IMR-90 (cell line): ENCODE results near the gene OXNAD1.

ENCODE experiments used
- BHLHE40 ChIP-seq: fragments of 150-350 bp; IDR thresholded peaks from 2 replicates; pipeline ENCODE4 v1.6.1; 2016; ENCODE audit warnings: mild to moderate bottlenecking, low read depth, low read length
- CEBPB ChIP-seq: IDR thresholded peaks from 2 replicates; pipeline ENCODE4 v1.6.1; 2012; ENCODE audit warnings: low read depth, low read length, improper control_type of control experiment
- CTCF ChIP-seq: conservative IDR thresholded peaks from 2 replicates; pipeline ENCODE4 v1.5.1; 2012; ENCODE audit warnings: mild to moderate bottlenecking, low read depth, low read length, improper control_type of control experiment
- ELK1 ChIP-seq: fragments of 150-350 bp; IDR thresholded peaks from 2 replicates; pipeline ENCODE4 v1.6.1; 2016; ENCODE audit warnings: low read depth, mild to moderate bottlenecking, low read length, moderate library complexity, borderline replicate concordance
- MAZ ChIP-seq: IDR thresholded peaks from 2 replicates; pipeline ENCODE4 v1.6.1; 2012; ENCODE audit warnings: low read depth, mild to moderate bottlenecking, low read length, improper control_type of control experiment, moderate library complexity, borderline replicate concordance
- POLR2A ChIP-seq: IDR thresholded peaks from 2 replicates; pipeline ENCODE4 v1.6.1; 2012; ENCODE audit warnings: mild to moderate bottlenecking, low read depth, low read length
- RAD21 ChIP-seq: IDR thresholded peaks from 2 replicates; pipeline ENCODE4 v1.6.1; 2012; ENCODE audit warnings: low read length, improper control_type of control experiment
- RFX5 ChIP-seq: IDR thresholded peaks from 2 replicates; pipeline ENCODE4 v1.8.0; 2012; ENCODE audit warnings: low read depth, mild to moderate bottlenecking, low read length, moderate library complexity
- USF2 ChIP-seq: fragments of 150-350 bp; IDR thresholded peaks from 2 replicates; pipeline ENCODE4 v1.6.1; 2017; ENCODE audit warnings: mild to moderate bottlenecking, antibody characterized with exemption, low read length, low read depth

GRCh38 chr3:16316396-16316795 lies 51.4 kb downstream of the OXNAD1 start:
- TF ChIP-seq BHLHE40: no peak
- no peak for TF ChIP-seq CTCF
- TF ChIP-seq RFX5: no peak
- no peak for TF ChIP-seq CEBPB
- TF ChIP-seq POLR2A: no peak
- TF ChIP-seq MAZ: no peak
- no peak for TF ChIP-seq ELK1
- no peak for TF ChIP-seq USF2
- no peak for TF ChIP-seq RAD21
